DMS153 (cell line): Measurements from ENCODE around the gene SLC8A1.

Experiments used
- DNase-seq: peaks from one replicate; lab custom pipeline; 2025; lab: John Stamatoyannopoulos, UW

The SLC8A1 gene

DNA sequence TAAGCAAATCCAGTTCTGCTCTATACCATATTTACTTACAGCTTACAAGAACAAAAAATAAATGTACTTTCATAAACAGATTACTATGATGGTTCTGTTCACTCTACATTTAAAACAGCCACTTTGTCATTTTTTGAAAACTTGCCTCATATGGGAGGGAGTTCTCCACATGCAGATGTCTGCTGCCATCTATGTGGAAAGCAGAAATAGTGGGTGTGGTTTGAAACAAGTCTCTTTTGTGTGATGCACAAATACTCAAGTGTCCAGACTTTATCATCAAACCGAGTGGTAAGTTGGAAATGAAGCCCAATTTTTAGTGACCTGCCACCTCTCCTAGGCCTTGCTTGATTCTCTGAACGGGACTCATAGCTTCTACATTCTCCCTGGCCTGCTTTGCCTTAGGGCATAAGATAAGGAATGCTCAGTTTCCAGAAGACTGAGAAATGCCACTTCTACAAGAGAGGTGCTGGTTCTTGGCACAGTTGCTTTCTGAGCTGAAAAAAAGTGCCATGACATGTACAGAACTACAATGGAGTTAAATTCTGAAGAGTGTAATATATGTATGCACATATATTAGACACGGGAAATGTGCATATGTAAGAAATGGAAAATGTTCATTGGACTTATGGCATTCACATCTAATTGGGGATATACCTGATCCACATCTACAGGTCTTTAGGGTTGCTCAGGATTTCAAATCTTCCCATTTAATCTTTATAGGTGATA is 221.0 kb downstream of the SLC8A1 start:
- no peak for DNase-seq

DNA sequence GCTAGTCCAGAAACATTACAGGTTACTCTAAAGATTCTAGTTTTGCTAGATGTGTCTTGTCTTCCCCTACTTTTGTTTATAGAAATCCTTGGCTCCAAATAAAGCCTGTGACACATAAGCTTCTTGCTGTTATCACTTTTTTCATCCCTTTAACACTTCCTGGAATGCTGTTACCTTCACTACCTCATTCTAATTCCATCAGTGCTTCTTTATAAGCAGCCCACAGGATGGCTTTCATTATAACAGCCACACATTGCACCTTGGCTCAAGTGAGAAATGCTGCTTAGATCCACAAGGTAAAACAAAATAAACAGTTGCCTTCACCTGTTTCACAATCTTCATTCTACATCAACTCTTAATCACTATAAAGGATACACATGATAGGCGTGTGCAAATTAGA is 221.7 kb downstream of the SLC8A1 start:
- no peak for DNase-seq

DNA sequence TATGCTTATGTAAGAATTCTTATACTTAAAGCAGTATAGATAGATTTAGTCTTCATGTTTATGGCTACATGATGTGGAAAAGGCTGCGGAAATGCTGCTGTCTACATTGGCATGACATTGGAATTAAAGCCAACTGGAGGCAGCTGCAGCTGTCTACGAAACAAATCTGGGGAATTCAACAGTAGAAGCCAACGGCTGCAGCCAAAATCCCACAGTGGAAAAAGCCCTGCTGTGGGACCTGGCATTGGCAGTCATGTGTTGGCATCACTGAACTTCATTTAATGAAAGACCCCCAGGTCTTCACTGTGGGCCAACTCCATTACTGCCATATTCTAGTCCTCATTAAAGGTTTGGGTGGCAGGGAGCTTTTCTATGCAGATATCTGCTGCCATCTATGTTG is 223.6 kb downstream of the SLC8A1 start:
- DNase-seq: no peak

DNA sequence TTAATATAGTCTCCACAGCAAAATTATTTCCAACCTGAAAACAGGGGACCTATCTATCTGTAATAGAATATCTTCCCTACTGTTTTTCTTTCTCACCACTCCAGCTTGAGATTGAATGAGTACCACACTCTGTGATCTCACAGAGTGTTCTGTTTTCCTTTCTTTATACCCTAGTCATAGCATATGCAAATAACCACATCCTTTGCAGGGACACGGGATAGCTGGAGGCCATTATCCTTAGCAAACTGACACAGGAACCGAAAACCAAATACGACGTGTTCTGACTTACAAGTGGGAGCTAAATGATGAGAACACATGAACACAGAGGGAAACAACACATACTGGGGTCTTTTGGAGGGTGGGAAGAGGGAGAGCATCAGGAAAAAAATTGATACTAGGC is 224.7 kb downstream of the SLC8A1 start:
- no peak for DNase-seq

DNA sequence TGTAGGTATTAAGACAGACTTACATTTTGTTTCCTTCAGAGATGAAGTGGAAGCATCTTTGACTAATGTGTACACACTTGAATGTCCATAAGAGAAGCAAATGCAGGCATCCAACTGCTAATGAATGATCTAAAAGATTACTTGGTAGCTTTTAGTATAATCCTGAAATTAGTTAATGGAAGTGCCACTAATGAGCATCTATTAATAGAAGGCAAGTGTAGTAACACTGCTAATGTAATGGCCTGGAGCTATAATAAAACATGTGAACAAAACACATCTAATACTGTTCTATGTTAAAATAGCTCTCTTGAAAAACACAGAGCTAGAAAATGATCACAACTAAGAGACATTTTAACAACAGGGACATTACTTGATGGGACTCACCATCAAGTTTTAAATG is 225.3 kb downstream of the SLC8A1 start:
- DNase-seq: no peak

DNA sequence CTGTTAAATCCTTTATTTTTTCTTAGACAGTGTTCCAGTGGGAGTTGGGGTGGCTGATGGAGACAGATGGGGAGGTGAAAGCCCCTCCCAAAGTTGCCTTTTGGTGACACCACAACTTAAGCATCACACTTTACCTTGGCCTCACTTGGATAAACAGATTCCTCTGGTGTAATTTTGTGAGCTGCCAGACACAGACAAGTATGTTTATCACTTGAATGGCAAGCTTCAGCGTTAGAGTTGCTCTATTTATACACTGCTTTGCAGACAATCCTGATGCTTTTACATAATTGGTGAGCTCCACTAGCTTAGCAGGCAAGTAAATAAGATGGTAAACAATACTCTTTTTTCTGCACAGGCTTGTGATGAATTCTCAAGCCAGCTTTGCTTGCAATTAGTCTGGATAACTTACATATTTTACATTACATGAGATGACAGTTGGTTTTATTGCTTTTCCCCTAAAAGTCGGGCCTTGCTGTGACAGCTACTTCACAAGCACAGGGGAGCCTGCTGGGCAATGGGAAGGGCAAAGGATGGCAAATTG is 226.2 kb downstream of the SLC8A1 start:
- DNase-seq: no peak

DNA sequence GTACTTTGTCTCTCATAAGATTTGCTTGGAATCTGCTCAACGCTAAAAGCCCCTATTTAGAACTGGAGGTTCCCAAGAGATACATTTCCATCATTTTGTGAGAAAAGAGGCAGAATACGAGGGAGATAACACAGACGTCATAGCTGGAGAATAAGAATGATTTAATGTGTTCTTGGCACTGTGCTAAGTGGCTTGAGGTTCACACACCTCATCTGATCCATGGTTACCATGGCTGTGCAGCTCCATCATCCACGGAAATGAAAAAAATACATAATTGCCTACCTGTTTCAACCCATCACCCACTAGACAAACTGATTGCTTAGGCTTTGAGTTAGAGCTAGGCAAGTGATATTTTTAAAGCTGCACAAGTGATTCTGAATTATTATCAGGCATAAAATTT is 227.6 kb downstream of the SLC8A1 start:
- no peak for DNase-seq

DNA sequence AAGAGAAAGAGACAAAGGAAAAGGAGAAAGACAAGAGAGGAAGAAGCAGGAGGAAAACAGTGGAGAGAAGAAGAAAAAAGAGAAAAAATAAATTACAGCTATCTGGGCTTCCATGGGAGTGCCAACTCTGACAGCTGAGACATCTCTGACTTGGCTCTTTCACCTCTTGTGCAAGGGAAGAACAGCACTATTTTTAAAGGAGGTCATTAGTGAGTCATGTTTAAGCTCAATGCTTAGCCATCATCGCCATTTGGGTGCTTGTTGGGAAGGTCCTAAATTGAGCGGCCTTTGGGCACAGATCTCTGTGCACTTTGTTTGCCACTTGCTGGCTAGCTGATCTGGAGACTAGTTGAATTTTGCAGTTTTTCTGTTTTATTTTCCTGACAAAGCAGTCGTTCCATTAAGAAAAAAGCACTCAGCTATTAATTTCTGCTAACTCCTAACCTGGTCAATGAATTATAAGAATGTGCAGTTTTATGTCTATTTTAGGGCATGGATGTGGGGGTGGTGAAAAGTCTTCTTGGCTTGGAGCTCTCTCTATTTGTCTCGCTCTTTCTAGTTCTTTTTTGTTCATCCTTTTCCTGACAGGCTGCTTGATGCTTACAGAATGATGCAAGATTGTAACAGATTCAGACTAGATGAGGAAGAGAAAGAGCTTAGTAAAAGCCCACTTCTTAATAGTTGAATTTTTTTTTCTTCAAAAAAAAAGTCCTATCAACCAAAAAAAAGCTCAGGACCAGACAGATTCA is 231.5 kb downstream of the SLC8A1 start:
- DNase-seq: no peak

DNA sequence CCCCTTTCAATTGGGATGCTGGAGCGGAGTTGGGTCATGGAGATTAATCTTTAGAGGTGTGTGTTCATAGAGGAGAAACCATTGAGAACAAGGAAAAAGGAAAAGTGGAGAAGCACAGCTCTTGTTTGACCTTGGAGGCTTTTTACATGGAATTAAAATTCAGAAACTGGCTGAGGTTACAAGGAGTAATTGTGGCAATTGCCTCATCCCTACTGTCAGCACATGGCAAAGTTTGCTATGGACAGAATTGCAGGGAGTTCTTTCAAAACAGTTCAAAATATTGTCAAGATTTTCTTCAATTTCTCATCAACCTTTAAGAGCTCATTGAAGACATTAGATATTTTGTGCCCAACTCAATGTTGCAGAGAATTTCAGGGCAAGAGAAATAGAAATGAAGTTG is 232.7 kb downstream of the SLC8A1 start:
- DNase-seq: no peak

DNA sequence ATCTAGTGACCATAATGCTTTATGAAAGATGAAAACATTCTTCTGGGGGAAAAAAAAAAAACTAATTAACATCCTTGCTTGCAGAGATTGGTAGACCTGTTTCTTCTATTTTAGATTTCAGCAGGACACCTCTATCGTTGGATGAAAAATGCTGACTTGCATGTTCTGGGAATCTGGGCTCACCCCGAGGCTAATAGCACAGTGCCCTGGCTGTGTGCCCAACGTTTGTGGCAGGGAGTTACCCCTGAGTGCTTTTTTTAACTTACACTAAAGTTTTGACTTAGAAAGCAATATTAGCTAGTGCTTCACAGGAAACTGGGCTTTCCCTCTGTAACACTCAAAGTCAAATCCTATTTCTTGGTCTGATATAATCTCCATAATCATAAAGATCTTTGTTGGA is 233.2 kb downstream of the SLC8A1 start:
- DNase-seq: peak; percentile 27

DNA sequence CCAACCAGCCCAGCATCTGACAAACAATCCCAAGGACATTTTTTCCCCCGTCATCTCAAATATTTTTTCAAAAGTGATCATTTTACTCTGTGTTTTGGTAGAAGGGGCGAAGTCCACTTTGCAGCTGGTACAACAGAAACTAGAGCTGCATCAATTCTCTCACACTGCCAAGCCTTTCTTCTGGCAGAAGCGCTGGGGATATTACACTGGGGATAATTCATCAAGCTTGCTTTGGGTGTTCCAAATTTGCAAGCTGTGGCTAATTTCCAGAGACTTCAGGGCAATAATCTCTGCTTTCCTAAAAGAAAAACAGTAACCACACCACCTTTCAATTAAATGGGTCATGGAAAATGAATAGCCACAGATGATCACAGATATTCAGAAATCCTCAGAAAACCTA is 238.3 kb downstream of the SLC8A1 start:
- no peak for DNase-seq

DNA sequence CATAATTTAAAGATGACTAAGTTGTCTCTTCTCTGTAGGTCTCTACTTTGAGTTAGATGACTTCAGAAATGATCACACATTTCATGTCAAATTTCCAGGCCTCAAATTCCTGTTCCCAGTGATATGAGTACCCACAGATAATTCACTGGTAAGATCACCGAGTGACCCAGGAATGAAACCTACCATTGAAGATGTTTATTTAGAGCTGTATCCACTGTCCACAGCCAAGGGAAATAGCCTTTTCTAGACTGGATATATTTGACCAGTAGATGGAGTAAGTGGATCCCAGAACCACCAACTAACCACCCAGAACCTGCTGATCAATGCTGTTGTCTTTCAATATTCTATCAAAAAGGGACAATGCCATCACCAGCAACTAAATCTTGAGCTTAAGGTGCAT is 238.8 kb downstream of the SLC8A1 start:
- no peak for DNase-seq

DNA sequence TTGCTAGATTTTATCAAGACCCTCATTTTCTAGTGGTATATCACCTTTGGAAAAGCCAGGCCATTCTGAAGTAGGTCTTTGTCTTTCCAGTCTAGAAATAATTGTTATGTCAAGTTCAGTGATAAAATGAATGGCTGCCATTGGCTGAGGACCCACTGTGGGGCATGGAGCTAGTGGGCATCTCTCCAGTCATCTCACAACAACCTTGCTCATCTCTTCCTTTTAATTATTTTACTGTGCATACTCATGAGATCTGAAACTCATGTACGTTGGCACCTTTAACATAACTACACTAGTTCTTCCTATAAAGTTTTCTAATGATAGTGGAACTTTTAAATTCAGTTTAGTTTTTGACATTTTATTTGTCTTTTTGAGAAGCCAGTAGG is 240.9 kb downstream of the SLC8A1 start:
- no peak for DNase-seq

DNA sequence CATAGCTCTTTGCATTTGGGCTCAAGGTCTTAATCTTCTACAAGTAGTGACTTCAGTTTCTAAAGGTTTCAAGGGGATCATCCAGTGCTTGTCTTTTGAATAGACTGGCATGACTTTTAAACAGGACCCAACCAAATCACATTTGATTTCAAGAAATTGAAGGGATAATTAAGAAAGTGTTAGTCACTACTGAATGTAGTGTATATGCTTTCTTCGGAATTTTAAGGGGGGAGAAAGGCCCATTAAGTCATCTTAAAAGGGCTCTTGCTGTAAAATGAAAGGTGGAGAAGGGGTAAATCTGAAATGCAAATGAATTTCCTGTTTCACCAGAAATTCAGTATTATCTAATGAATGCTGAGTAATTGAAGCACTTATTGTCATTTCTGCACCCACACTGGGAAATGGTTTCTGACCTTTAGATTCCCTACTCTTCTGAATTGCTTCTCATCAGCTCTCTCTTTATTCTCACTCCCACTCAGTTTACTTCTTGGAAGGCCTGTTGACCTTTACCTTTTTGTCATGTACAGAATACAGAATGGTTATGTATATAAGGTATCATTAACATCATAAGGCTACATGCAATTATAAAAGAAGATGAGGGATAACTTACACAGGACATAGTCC is 241.4 kb downstream of the SLC8A1 start:
- no peak for DNase-seq

DNA sequence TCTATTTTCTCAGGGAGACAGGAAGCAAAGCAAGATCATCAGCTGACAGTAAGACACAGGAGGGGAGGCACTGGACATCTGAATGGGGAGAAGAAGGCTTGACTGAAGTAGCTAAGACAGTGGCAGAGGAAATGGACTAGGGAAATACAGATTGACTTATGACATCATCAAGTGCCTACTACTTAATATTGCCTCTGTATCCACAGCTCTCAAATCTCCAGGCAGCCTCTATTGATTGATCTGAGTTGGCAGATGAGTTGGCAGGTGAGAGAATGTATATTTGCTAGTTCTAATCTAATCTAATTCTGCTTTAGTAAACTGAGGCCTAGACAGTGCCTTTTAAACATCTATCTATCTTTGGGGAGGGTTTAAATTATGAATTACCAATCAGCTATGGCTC is 242.1 kb downstream of the SLC8A1 start:
- DNase-seq: no peak

DNA sequence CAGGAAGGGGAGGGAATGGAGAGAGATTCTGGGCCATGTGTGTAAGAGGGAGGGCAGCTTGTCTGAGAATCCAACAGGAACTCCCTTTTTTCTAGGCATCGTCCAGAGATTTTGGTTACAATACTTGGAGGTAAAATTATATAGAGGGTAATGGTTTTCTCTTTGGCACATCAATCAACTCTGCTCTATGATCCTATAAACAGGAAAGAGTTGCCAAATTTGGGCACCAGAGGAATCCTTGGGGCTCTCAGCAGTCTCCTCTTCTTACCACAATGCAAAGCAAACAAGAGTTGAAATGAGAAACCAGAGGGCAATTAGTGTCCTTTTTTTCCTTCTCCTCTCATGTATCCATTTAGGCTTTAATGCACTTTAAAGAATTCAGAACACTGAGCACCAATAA is 243.4 kb downstream of the SLC8A1 start:
- peak; percentile 69 for DNase-seq

DNA sequence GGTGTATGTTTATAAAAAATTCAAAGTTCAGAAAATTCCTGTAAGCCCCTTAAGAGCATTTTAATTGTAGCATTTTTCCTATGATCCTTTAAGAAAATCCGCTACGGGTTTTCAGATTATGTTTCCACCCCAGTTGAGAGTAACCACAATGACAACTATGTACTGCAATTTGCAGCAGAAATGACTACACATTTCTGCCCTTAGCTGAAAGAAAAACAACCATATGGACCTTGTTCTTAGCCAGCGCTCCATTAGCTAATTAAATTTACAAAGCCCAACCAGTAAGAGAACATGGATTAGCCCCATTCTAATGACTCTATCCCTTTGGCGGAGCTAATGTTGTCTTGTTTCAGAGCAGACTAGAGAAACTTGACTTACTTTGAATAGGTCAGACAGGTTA is 247.6 kb downstream of the SLC8A1 start:
- DNase-seq: no peak

DNA sequence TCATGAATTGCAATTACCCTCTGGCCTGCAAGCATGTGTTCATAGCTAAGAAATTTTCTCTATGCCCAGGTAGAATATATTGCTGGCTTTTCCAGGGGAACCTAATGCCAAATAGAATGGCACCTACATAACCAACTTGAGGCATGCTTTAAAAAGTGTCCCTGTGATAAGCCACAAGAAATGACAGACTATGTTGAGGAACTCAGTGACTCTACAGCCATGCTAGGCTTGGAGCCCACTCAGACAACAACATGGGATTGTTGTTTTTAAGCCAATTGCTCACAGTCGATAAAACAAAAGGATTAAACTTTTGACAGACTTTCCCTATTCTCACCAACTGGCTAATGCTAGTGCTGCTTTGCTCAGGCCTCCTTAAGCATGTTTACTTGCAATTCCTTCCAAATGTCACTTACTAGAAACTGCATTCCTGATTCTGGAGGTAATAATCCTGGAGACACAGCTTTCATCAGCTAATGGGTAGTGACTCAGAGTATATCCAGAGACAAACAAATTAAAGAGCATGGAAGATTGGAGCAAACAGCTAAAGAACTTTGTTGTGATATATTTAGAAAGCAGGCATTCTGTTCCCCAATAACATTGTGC is 249.0 kb downstream of the SLC8A1 start:
- no peak for DNase-seq

DNA sequence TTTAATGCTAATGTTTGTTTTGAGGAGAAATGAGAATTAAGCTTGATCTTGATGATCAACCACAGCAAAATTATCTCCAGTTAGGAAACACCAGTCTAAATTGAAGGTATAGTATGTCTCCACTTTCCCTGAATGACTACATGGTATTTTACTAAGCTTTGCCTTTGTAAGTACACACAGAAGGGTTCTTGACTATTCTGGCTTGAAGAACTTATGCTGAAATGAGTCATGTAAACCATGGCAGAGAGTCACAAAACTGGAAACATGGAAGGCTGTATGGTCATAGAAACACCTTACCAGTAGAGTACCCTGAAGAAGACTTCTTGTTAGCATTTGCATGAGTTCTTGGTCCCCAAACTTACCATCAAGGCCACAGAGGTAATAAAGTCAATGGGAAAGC is 250.5 kb downstream of the SLC8A1 start:
- DNase-seq: no peak

DNA sequence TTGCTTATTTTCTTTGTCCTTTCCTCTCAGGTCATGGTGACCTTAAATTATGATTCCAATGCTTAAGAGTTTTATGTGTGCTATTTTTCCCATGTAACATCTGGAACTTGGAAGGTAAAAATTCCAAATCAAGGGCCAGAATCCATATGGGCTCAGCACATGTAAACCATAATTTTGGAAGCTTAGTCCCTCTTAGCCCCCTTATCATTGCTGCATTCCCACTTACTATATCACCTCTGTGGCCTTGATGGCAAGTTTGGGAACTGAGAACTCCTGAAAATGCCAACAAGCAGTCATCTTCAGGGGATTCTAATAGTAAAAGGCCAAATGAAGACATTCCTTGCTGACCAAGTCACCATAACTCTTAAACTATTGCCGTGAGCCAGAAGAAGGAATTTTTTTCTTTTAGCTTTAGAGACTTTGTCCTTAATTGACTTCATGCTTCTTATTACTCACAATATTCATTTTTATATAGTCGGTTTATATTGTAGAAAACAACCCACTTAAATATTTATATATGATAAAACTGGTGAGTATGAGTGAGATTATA is 251.4 kb downstream of the SLC8A1 start:
- DNase-seq: no peak

DNA sequence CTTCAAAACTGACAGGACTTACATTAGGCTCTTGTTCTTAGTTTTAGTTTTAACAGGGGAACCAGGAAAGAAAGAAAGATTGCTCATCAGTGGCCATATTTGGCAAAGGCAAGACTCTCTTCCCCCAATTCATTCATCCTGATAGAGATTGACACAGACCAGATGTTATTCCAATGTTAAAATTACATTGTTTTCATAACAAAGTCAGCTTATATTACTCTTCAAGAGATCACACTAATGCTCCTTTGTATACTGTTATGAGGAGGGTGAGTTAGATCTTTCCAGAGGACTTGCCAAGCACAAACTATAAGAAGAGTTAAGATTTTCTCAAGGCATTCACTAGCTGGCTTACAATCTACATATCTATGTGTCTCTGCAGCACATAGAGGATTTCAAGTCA is 252.1 kb downstream of the SLC8A1 start:
- DNase-seq: no peak

DNA sequence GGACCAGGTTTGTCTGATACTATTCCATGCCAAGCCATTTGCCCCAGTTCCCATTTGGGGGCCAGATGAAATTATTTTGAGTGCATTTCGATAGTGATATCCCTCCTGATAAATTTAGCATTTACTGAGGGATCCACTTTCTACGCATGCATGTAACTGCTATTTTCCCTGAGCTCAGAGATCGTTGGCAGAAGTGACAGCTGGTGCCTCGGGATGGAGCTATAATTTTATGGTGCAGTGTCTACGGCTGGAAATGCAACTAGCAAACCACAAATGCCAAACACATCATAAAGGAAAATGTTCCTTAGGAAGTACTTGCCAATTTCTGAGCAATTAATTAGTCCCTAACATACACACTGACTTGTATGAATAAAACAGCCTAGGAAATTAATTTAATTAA is 254.8 kb downstream of the SLC8A1 start:
- DNase-seq: no peak

DNA sequence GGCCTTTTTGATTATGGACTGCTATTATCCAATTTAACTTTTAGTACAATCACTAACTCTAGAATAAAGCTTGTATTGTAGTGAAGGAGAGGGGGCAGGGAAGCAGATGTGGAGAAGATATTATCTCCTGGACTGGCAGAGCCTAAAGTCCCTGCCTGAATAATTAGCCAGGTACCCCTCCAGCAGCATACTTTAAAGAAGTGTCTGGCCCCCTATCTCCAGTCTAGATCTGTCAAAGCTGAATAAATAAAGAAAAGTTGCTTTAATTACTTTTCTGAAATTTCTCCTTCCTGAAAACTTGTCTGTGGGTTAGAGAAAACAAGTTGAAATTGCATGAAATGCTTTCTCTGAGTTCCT is 258.2 kb downstream of the SLC8A1 start:
- DNase-seq: no peak
